ENCODE measurements around the gene TAS2R43.
"Not testable (repeated sequence)": the region's sequence is repeated elsewhere in the genome, so short reads cannot be mapped to it uniquely, and the experiment has no call there.

DNA sequence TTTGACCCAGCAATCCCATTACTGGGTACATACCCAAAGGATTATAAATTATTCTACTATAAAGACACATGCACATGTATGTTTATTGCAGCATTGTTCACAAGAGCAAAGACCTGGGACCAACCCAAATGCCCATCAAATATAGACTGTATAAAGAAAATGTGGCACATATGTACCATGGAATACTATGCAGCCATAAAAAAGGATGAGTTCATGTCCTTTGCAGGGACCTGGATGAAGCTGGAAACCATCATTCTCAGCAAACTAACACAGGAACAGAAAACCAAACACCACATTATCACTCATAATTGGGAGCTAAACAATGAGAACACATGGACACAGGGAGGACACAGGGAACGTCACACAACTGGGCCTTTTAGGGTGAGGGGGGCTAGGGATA, 22.0 kb upstream of the TAS2R43 start:
- TF ChIP-seq, protein P1, sequence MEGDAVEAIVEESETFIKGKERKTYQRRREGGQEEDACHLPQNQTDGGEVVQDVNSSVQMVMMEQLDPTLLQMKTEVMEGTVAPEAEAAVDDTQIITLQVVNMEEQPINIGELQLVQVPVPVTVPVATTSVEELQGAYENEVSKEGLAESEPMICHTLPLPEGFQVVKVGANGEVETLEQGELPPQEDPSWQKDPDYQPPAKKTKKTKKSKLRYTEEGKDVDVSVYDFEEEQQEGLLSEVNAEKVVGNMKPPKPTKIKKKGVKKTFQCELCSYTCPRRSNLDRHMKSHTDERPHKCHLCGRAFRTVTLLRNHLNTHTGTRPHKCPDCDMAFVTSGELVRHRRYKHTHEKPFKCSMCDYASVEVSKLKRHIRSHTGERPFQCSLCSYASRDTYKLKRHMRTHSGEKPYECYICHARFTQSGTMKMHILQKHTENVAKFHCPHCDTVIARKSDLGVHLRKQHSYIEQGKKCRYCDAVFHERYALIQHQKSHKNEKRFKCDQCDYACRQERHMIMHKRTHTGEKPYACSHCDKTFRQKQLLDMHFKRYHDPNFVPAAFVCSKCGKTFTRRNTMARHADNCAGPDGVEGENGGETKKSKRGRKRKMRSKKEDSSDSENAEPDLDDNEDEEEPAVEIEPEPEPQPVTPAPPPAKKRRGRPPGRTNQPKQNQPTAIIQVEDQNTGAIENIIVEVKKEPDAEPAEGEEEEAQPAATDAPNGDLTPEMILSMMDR (IDR thresholded peaks at IDR 0.05; ENCODE audit: low read depth, low read length, poor library complexity, severe bottlenecking): not testable (repeated sequence)
- TF ChIP-seq EZH2phosphoT487 (IDR thresholded peaks at IDR 0.05; ENCODE audit: borderline replicate concordance, low read length): not testable (repeated sequence)

All from DOHH2 (cell line).